ENCODE results near the gene DMRT3.

DNA sequence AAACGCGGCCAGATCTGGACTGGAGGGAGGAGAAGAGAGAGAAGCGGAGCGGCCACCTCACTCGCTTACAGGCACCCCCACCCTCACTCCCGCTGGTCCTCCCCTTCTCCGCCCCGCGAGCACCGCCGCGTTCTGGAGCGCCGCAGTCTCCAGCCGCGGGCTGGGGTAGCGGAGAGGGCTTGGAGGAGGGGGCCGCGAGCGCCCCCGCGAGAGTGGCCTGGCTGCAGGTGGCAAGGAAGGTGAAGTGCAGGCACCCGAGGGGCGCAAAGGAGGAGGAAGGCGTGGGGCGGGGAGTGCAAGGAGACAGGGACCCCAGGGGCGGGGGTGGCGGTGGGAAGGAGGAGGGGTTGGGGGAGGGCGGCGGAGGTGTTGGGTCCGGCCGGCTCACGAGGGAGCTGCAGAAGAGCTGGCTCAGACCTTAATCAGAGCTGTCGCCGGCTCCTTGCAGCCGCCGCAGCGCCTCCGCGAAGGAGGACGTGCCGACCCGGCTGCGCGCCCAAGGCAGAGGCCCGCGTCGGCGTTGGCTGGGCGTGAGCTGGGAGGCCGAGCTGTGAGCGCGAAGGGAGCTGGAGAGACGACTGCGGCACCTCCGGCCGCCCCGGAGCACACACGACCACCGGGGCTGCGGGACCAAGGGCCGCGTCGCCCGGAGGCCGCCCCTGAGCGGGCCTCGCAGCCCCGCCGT, at the start of gene DMRT3:
- no peak for TF ChIP-seq CTCF (IDR thresholded peaks at IDR 0.05)
- TF ChIP-seq POLR2A (IDR thresholded peaks at IDR 0.05) = peak; percentile 40 to 71

Measured in thyroid gland (tissue), 4 donors.